ENCODE data around the gene UBE2J2. TPM values are rescaled to one million over a fixed set of nuclear protein-coding genes. Genes with fewer than 3 reads are reported as not detected.

UBE2J2 gene
- total RNA-seq, 4 donors from 2014 or later = 31.3 to 42.3 (median 38.3) TPM

DNA sequence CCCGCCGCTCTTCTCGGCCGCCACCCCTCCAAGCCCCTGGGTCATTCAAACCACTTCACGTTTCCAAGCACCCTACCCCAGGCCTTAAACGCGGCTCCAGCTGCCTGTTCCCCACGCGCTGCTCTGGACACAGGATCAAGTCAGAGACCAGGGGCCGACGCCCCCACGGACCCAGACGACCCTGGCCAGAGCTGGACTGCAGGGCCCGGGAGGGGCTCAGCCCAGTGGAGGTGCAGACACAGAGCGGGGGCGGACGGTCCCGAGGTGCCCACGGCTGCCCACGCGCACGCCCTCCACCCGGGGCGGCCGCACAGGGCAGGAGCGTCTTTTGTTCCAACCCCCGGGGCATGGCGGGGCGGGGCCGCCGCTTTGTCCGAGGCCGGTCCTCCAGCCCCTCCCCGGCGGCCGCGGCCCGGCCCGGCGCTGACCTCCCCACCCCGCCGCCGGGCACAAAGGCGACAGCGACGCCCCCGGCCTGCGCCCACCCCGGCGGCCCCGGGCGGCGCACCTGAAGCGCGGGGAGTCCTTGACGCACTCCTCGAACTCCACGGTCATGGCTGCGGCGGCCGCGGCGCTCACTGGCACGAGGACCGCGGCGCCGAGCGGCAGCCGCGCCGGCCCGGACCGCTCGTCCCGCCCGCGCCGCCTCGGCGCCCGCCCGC lies 33.7 kb upstream of the UBE2J2 start:
- TF ChIP-seq, protein P1, sequence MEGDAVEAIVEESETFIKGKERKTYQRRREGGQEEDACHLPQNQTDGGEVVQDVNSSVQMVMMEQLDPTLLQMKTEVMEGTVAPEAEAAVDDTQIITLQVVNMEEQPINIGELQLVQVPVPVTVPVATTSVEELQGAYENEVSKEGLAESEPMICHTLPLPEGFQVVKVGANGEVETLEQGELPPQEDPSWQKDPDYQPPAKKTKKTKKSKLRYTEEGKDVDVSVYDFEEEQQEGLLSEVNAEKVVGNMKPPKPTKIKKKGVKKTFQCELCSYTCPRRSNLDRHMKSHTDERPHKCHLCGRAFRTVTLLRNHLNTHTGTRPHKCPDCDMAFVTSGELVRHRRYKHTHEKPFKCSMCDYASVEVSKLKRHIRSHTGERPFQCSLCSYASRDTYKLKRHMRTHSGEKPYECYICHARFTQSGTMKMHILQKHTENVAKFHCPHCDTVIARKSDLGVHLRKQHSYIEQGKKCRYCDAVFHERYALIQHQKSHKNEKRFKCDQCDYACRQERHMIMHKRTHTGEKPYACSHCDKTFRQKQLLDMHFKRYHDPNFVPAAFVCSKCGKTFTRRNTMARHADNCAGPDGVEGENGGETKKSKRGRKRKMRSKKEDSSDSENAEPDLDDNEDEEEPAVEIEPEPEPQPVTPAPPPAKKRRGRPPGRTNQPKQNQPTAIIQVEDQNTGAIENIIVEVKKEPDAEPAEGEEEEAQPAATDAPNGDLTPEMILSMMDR (IDR thresholded peaks at IDR 0.05 in 4 of 5, conservative IDR thresholded peaks at IDR 0.05 in 1 of 5) = no peak
- TF ChIP-seq POLR2A (IDR thresholded peaks at IDR 0.05) = peak; percentile 66 to 74
- Histone ChIP-seq H3K27ac (peak overlapping the region; percentile 88 to 100 (median 96)), H3K36me3 (peaks cover 0 to 11% of the 10 kb centered on the region in 2 donors), H3K27me3 (no peaks in the 10 kb centered on the region), H3K9me3 (no peaks in the 10 kb centered on the region), H3K4me3 (peak overlapping the region; percentile 57 to 92 (median 74)), H3K4me1 (peaks cover 38 to 46% of the 10 kb centered on the region in 2 donors)
- in situ Hi-C loops (cut with MboI; ENCODE audit: low sequenced_read_pairs in 4 of 4) = no loop called here
- intact Hi-C loops (cut with DNase I; ENCODE audit: low total_unique reads) = loop anchor here (2.0 kb wide), 1 partner anchor 35 kb away; the partner anchor contains the start of gene UBE2J2
- DNase-seq (no peak), ATAC-seq (peak; percentile 15 to 16)

DNA sequence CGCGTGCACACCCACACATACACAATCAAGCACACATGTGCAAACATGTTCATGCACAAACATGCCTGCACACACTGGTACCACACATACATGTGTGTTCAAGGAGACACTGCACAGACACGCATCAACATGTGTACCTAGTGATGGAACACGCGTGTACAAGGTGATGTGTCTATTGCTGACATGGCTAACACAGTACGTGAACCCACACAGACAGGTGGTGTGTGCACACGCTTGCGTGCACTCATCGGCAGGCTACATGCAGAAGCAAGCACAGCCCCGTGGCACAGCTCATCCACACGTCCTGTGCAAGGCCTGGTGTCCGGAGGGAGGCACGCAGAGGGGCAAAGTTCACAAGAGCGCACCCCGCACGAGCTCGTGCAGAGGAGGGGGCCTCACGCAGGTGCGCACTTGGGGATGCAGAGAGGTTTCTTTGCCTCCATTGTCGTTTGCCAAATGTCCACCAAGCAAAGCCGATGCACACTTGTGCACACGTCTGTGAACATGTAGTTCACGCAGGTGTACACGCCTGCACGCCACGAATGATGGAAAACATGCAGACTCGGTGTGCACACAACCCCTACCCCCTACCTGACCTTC lies 33.1 kb upstream of the UBE2J2 start:
- intact Hi-C loops (cut with DNase I; ENCODE audit: low total_unique reads) (loop anchor here (2.0 kb wide), 1 partner anchor 34 kb away; the partner anchor contains the start of gene UBE2J2), in situ Hi-C loops (cut with MboI; ENCODE audit: low sequenced_read_pairs in 4 of 4) (no loop called here)
- Histone ChIP-seq H3K4me1 (peaks cover 38 to 46% of the 10 kb centered on the region in 2 donors), H3K9me3 (no peaks in the 10 kb centered on the region), H3K27me3 (no peaks in the 10 kb centered on the region), H3K4me3 (peak overlapping the region; percentile 57 to 92 (median 74)), H3K27ac (peak overlapping the region; percentile 88 to 100 (median 96)), H3K36me3 (peaks cover 0 to 8% of the 10 kb centered on the region in 2 donors)
- DNase-seq (no peak), ATAC-seq (no peak)
- TF ChIP-seq, protein P1 (IDR thresholded peaks at IDR 0.05 in 4 of 5, conservative IDR thresholded peaks at IDR 0.05 in 1 of 5) = no peak
- TF ChIP-seq POLR2A (IDR thresholded peaks at IDR 0.05) = no peak

DNA sequence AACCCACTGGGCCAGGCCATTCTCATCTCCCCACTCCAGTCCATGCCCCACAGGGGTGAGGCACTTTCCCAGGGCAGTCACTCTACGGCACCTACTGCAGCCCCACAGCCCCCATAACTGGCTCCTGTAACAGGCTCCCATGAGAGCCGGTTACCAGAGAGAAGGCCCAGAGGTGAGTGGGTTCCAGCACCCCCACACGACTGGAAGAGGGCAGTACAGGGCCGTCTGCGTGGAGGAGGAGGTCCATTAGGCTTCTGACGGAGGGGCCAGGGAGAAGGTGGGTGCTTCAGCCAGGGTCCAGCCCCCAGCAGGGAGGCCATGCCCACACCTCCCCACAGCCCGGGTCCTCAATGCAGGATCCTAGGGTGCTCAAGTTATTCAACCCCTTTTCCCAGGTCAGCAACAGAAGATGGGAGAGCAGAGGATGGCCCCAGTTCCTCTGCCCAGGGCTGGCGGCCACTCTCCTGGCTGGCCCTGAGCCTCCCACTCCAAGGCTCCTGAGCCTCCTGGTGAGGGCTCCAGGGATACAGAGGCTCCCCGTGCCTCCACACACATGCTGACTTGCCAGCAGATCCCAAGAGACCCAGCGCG lies 32.5 kb upstream of the UBE2J2 start:
- Histone ChIP-seq H3K4me3 (peak overlapping the region; percentile 57 to 92 (median 74)), H3K9me3 (no peaks in the 10 kb centered on the region), H3K27me3 (no peaks in the 10 kb centered on the region), H3K4me1 (peaks cover 38 to 46% of the 10 kb centered on the region in 2 donors), H3K27ac (peak overlapping the region; percentile 58 to 71 (median 67)), H3K36me3 (peaks cover 0 to 2% of the 10 kb centered on the region in 2 donors)
- ATAC-seq = no peak
- TF ChIP-seq, protein P1 (IDR thresholded peaks at IDR 0.05 in 4 of 5, conservative IDR thresholded peaks at IDR 0.05 in 1 of 5) = no peak
- no peak for TF ChIP-seq POLR2A (IDR thresholded peaks at IDR 0.05)
- no peak for DNase-seq
- in situ Hi-C loops (cut with MboI; ENCODE audit: low sequenced_read_pairs in 4 of 4) = no loop called here
- intact Hi-C loops (cut with DNase I; ENCODE audit: low total_unique reads) = loop anchor here (2.0 kb wide), 1 partner anchor 33 kb away; the partner anchor contains the start of gene UBE2J2

DNA sequence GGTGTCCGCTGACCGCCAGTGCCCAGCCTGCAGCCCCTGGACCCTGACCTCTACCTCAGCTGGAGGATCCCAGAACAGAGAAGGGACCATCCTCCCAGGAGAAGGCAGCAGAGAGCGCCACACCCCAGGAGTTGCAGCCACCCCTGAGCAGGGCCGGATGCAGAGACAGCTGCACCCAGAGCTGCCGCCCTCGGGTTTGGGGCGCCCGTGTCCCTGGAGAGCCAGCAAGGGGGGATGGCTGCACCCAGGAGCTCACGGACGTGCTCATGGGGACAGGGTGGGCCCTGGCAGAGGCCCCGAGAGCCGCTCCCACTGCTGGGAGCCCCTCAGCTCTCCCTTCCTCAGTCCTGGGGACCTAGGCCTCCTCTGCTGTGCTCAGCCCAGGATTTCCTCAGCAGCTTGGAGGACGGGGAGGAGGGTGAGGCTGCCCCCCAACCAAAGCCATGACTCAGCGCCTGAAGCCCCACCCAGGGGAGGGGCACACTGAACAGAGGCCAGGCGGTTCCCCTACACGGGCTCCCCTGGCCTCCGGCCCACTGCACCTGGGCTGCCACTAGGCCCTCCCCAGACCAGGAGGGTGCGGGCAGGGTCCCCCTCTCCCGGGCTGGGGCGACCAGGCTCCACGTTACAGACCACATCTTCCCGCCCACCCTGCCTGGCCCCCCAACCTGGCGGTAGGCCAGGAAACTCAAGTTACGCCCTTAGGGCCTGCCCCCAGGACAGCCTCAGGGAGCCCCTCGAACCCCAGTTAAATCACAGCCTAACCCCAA lies 31.8 kb upstream of the UBE2J2 start:
- H3K36me3 ChIP-seq = no peaks in the 10 kb centered on the region
- no peaks in the 10 kb centered on the region for H3K9me3 ChIP-seq
- ATAC-seq (no peak), DNase-seq (peak in 1 of 2 donors; percentile 57)
- peak overlapping the region; percentile 58 to 71 (median 67) for H3K27ac ChIP-seq
- intact Hi-C loops (cut with DNase I; ENCODE audit: low total_unique reads) (loop anchor here (2.0 kb wide), 1 partner anchor 33 kb away; the partner anchor contains the start of gene UBE2J2), in situ Hi-C loops (cut with MboI; ENCODE audit: low sequenced_read_pairs in 4 of 4) (no loop called here)
- TF ChIP-seq POLR2A (IDR thresholded peaks at IDR 0.05) = no peak
- TF ChIP-seq, protein P1 (IDR thresholded peaks at IDR 0.05 in 4 of 5, conservative IDR thresholded peaks at IDR 0.05 in 1 of 5) = no peak
- H3K27me3 ChIP-seq = no peaks in the 10 kb centered on the region
- H3K4me3 ChIP-seq = peak overlapping the region; percentile 35 to 92 (median 61)
- peaks cover 38 to 46% of the 10 kb centered on the region in 2 donors for H3K4me1 ChIP-seq

Measured in gastrocnemius medialis (tissue), 4 donors.